Kidney epithelial cell (primary cell): ENCODE data around the gene KANSL3. TPM values are rescaled to one million over a fixed set of nuclear protein-coding genes. Genes with fewer than 3 reads are reported as not detected.

ENCODE experiments used
- DNase-seq: peaks from one replicate; pipeline ENCODE4 v3.0.0-alpha.2; 2010; ENCODE audit warnings: low read depth
- H3K27me3 ChIP-seq: 2 replicates; pipeline ENCODE4 v1.6.0; 2011; ENCODE audit warnings: low read length; ENCODE audit not compliant: control insufficient read depth, insufficient read depth
- H3K36me3 ChIP-seq: 2 replicates; pipeline ENCODE4 v1.5.1; 2011; ENCODE audit warnings: low read length; ENCODE audit not compliant: control insufficient read depth, insufficient read depth
- H3K4me3 ChIP-seq: 2 replicates; pipeline ENCODE4 v1.5.1; 2011; ENCODE audit warnings: low read depth, mild to moderate bottlenecking, control low read depth, low read length
- CTCF ChIP-seq: IDR thresholded peaks from 2 replicates; pipeline ENCODE4 v1.5.1; 2011; ENCODE audit warnings: mild to moderate bottlenecking, moderate library complexity, low read length, control low read depth, inconsistent platforms; ENCODE audit not compliant: insufficient read depth, poor library complexity, severe bottlenecking
- total RNA-seq: library from RNA; depleted of rRNA; stranded (reverse); fragments of >200 nt; gene quantifications from 2 replicates; pipeline ENCODE4 v1.2.3, GENCODE V29; 2015

The KANSL3 gene
- total RNA-seq, 1 donor from 2014 or later: 33.2 TPM

- no peaks in the 10 kb centered on the region for H3K27me3 ChIP-seq
- DNase-seq: peak; percentile 92
- no peaks in the 10 kb centered on the region for H3K36me3 ChIP-seq
- no peak for TF ChIP-seq CTCF
- no peak overlapping the region for H3K4me3 ChIP-seq
Measured at GRCh38 chr2:96665083-96665569, 27.0 kb upstream of the KANSL3 start.

- DNase-seq: no peak
- Histone ChIP-seq H3K36me3 (no peaks in the 10 kb centered on the region), H3K27me3 (no peaks in the 10 kb centered on the region), H3K4me3 (no peak overlapping the region)
- no peak for TF ChIP-seq CTCF
Measured at GRCh38 chr2:96664366-96664925, 26.3 kb upstream of the KANSL3 start.

GRCh38 chr2:96663829-96664228, 25.7 kb upstream of the KANSL3 start:
- Histone ChIP-seq H3K27me3 (no peaks in the 10 kb centered on the region), H3K36me3 (no peaks in the 10 kb centered on the region), H3K4me3 (no peak overlapping the region)
- TF ChIP-seq CTCF: no peak
- DNase-seq: no peak

- Histone ChIP-seq H3K36me3 (no peaks in the 10 kb centered on the region), H3K27me3 (no peaks in the 10 kb centered on the region), H3K4me3 (no peak overlapping the region)
- no peak for DNase-seq
- TF ChIP-seq CTCF: no peak
Measured at GRCh38 chr2:96663177-96663576, 25.1 kb upstream of the KANSL3 start.

- Histone ChIP-seq H3K36me3 (no peaks in the 10 kb centered on the region), H3K4me3 (no peak overlapping the region), H3K27me3 (no peaks in the 10 kb centered on the region)
- no peak for TF ChIP-seq CTCF
- DNase-seq: no peak
Measured at GRCh38 chr2:96662360-96662759, 24.2 kb upstream of the KANSL3 start.

- H3K27me3 ChIP-seq: no peaks in the 10 kb centered on the region
- no peak for TF ChIP-seq CTCF
- no peaks in the 10 kb centered on the region for H3K36me3 ChIP-seq
- DNase-seq: no peak
- H3K4me3 ChIP-seq: no peak overlapping the region
Measured at GRCh38 chr2:96661324-96661723, 23.2 kb upstream of the KANSL3 start.
